NCI-H524 (cell line): Measurements from ENCODE around the gene SCGB1C1.

Experiments used
- DNase-seq, 2 experiments: peaks; one replicate each; lab custom pipeline; 2025; lab: John Stamatoyannopoulos, UW

SCGB1C1 gene

DNA sequence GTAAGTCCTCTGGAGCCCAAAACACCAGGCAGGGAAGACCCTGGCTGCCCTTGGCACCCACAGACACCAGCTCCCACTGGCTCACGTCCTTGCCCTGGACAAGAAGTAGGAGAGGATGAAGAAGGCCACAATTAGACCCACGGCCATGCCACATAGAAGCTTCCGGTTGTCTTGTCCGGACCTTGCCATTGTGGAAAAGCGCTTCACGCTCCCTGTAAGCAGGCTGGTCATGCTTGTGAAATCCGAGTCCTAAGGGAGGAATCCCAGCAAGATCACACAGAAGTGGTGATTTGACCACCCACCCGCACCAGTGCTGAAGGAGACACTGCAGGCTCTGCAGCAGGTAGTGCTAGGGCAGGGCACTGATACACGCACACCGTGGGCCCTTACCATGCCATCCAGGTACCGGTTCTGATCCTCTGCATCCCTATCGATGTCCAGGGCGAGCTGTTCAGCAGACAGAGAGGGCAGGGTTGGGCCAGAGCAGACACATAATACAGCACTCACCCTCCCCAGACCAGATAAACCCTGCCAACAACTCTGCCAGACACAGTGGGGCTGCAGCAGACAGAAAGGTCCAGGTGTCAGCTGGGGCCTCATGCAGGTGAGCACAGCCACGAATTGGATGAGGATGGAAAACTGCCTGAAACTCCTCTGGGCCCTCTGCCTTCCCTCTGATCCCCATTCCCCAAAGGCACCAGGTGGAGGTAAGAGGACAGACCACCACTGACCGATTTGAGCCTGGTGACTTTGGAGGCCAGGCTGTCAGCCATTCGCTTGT lies 12.5 kb downstream of the SCGB1C1 start:
- DNase-seq: no peak

DNA sequence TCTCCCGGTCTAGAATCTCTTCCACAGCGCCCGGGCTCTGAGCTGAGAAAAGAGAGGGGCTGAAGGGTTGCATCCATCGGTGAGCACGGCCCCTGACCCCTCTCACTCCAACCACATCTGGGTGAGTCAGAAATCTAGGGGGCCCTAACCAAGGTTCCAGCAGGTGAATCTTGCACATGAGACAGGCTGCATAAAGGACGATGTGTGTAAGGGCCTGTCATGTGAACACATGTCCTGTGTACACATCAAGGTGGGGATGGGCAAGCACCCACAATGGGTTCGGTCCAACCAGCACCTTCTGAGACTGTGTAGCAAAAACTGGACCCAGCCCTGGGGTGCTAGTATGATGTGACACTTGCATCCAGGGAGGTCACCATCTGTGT lies 13.1 kb downstream of the SCGB1C1 start:
- DNase-seq: no peak

DNA sequence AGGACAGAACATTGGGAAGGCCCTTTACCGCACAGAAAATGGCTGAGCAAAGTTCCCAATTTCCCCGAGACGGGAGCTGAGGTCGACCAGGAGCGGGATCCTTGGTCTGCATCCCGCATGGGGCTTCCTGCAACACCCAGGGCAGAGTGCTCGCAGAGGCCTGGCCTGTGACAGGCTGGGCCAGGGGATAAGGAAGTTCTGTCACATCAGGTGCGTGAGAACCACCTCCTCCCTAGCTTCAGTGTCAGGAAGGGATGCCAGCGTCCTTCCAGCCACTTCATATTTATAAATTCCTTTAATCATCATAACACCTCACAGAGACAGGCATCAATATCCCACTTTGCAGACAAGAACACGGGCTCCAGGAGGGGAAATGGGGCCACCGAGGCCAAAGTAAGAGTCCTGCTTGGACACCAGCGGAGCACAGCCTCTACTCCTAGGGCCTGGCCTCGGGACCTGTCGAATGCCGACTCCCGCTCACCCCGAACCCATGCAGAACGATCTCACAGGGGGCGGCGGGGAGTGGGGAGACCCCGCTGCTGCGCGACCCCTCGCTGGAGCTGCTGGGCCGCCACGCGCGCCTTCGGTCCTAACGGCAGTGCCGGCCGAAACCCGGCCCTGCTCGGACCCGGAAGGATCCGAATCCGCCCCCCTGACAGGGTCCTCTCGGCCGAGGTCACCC lies 13.8 kb downstream of the SCGB1C1 start:
- DNase-seq: no peak

DNA sequence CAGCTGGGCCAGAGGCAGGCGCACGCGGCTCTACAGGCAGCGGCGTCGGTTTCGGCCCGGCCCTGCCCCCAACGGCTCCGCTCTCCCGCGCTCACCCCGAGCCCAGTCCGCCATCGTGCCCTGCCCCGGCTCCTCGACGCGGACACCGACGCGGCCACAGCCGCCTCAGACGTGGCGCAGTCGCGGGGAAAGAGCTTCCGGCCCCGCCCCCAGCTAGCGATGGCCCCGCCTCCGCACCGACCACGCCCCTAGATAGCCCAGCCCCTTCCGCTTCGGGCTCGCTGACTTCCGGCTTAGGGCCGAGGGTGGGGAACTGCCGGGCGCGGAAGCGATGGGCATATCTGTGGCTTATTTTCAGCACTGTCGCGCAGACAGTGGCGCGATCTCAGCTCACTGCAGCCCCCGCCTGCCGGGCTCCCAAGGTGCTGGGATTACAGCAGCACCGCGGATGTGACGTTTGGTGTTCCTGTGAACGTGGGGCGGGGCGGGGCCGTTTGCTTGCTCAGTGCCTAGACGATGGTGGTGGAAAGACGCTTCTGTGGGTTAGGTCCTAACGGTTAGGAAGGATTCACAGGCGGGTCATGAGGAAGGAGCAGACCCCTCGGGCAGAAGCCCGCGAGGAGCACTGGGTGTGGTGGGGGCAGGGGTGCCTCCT lies 14.5 kb downstream of the SCGB1C1 start, which contains the start of the genes BET1L and RIC8A:
BET1L (minus strand) TSS at position 192 of the 655 bp plus-strand sequence; CDS start at position 114, 78 bp downstream.
RIC8A (plus strand) TSS at position 501 of the 655 bp plus-strand sequence. CDS start 1,147 bp downstream, outside the sequence.
- DNase-seq: peak; percentile 91 to 93

DNA sequence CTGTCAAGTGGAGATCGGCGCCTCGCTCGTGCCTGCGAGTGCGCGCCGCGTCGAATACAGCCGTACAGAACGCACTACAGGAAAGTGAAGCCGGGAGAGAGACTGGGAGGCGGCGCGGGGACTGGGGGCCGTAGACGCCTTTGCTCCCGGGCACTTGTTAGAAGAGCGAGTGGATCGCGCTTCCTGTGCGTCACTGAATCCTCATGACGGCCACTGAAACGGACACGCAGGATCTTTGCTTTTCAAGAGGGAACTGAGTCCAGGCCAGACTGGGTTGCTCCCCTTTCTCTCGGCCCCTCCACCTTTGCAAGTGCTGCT lies 14.9 kb downstream of the SCGB1C1 start:
- no peak for DNase-seq

DNA sequence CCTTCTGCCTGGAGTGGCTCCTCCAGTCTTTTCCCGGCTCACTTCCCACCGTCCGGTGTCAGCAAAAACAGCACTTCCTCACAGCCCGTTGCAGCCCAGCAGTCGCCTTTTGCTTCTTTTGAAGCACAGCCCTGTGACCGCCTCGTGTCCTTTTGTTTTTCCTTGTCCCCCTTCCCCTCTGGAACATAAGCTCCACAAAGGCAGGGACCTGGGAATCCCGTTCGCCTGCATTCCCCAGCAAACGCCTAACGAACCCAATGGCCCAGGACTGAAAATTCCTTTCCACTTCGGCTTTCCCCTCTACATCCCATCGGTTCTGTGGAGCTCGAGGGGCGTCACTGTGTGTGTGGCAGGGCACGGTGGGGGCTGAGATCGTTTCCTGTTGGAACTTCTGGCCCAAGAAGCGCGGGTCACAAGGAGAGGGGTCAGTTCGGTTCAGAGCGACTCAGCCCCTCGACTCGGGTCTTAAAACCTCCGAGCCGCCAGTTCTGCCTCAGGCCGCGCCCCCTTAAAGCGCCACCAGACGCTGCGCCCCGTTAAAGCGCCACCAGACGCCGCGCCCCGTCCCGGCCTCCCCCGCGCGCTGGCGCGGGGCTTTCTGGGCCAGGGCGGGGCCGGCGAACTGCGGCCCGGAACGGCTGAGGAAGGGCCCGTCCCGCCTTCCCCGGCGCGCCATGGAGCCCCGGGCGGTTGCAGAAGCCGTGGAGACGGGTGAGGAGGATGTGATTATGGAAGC lies 15.5 kb downstream of the SCGB1C1 start:
- peak; percentile 29 to 55 for DNase-seq

DNA sequence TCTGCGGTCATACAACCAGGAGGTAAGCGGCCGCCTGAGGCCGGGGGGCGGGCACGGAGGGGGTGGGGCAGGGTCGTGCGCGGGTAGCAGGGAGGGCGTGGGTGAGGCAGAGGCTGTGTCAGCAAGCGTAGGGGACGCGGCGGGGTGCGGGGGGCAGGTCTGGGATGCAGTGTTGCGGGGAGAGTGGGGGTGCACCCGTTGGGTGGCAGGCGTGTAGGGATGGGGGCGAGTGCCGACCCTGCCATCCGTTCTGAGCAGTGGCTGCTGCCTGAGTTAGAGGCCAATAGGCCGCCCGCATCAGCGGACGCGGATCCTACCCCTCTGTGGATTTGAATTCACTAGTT lies 16.0 kb downstream of the SCGB1C1 start:
- no peak for DNase-seq

DNA sequence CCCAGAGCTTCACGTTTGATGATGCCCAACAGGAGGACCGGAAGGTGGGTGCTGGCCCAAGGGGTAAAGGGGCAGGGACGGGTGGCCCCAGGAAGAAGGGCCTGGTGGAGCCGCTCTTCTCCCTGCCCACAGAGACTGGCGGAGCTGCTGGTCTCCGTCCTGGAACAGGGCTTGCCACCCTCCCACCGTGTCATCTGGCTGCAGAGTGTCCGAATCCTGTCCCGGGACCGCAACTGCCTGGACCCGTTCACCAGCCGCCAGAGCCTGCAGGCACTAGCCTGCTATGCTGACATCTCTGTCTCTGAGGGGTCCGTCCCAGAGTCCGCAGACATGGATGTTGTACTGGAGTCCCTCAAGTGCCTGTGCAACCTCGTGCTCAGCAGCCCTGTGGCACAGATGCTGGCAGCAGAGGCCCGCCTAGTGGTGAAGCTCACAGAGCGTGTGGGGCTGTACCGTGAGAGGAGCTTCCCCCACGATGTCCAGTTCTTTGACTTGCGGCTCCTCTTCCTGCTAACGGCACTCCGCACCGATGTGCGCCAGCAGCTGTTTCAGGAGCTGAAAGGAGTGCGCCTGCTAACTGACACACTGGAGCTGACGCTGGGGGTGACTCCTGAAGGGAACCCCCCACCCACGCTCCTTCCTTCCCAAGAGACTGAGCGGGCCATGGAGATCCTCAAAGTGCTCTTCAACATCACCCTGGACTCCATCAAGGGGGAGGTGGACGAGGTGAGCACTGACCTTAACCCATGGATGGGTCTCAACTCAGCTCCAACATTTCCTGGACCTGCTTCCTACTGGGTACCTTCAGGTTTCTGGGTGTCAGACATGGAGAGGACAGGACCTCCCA lies 16.6 kb downstream of the SCGB1C1 start:
- DNase-seq: no peak

DNA sequence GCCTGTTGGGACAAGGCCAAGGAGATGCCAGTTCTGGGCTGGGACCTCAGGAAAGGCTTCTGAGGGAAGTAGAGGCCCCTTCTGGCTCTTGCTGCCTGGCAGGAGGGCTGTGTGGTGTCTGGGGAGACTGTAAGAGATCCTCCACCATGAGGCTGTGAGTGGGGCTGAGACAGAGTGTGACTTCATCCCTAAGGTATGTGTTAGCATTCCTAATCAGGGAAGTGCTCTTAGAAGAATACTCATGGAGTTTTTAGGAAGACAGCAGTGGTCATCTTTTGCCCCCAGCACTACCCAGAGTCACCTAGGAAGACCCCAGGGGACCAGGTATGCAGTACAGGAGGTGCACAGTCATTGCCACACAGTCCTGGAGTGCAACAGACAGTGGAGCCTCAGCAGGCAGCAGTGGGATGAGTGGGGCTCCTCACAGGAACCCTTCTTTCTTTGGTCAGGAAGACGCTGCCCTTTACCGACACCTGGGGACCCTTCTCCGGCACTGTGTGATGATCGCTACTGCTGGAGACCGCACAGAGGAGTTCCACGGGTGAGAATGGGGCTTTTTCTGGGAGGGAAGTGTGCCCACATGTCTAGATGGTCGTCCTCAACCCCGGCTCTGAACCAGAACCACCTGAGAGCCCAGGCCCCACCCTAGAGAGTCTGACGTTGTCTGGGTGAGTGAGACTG lies 17.4 kb downstream of the SCGB1C1 start:
- no peak for DNase-seq

DNA sequence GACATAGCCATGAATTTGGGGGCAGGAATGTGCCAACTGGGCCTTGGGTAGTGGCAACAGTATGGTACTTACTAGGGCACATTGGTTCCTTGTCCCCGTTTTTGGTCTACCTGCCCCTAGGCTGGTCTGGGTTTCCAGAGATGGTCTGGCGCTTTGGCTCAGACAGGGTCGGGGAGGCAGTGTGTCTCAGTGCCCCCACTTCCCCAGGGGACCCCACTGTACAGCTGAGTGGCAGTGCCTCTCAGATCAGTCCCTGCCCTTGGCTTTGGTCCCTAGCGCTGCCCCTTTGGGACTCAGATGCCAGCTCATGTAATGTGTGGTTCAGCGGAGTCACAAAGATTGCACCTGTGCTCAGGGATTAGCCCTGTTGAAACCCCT lies 17.9 kb downstream of the SCGB1C1 start:
- DNase-seq: no peak

DNA sequence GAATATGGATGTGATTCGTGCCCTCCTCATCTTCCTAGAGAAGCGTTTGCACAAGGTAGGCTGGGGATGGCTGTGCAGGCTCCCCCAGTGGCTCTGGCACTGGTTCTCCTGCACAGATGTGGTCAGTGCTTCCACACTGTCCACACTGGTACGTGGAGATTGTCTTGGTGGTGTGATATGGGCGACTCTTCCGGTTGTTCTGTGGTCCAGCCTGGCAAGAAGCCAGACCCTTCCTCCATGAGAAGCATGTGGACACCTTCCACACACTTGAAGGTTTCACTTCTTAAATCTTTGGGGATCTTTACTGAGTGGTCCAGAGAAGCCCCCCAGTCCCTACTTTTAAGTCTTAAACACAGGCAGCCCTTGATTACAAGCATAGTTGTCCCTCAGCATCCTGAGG lies 18.4 kb downstream of the SCGB1C1 start:
- no peak for DNase-seq

DNA sequence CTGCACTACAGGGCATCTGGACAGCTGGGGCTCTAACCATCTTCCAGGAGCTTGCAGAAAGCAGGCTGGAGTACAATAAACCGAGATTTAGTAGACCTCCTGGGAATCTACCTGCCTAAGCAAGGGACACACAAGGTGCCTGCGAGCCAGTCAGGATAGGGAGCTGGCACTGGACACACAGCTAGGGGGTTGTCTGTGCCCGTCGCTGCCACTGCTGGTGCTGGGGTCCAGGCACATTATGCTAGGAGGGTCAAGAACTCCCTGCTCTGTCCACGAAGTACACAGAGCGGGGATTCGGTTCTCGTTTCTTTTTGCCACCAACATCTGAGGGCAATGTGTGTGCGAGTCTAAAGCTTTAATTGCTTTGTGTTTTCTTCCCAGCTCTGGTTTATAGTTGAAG lies 18.9 kb downstream of the SCGB1C1 start:
- no peak for DNase-seq

DNA sequence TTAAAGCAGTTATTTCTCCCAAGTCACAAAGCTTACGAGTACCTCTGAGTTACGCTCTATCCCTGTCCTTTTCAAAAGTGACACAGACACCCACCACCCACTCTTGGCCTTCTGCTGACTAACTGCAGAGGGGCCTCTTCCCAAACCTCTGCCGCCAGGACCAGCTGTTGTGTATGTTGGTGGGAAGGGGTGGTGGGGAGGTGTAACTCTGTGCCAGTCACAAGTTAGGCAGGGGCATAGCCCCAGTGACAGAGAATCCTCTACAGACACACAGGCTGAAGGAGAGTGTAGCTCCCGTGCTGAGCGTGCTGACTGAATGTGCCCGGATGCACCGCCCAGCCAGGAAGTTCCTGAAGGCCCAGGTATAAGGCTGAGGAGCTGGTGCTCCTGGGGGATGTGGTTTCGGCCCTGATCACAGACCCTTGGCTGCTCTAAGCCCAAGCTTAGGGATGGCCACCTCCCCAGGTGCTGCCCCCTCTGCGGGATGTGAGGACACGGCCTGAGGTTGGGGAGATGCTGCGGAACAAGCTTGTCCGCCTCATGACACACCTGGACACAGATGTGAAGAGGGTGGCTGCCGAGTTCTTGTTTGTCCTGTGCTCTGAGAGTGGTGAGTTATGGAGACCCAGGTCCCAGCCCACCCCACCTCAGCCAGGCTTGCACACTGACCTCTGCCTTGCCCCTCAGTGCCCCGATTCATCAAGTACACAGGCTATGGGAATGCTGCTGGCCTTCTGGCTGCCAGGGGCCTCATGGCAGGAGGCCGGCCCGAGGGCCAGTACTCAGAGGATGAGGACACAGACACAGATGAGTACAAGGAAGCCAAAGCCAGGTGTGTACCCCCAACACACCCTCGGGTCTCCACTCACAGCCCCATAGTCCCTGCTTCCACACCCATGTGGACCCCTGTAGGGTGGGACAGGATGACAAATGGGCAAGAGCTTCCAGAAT lies 19.5 kb downstream of the SCGB1C1 start:
- DNase-seq: no peak

DNA sequence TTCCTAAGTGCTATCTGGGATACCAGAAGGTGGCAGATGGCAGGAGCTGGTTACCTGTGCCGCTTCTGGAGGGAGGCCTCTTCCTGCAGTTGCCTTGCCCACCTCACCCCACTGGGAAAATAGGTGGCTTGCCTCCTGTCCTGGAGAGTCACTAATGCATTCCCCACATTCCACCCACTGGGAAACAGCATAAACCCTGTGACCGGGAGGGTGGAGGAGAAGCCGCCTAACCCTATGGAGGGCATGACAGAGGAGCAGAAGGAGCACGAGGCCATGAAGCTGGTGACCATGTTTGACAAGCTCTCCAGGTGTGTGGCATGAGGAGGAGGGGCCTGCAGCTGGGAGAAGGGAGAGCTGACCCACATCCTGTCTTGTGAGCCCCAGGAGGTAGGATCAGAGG lies 20.2 kb downstream of the SCGB1C1 start:
- no peak for DNase-seq

DNA sequence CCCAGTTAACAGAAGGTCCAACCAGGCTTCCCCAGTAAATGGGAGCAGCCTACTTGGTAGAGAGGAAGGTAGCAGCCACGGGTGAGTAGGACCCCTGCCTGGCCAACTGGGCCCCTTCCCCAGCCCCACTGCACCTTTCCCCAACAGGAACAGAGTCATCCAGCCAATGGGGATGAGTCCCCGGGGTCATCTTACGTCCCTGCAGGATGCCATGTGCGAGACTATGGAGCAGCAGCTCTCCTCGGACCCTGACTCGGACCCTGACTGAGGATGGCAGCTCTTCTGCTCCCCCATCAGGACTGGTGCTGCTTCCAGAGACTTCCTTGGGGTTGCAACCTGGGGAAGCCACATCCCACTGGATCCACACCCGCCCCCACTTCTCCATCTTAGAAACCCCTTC lies 21.2 kb downstream of the SCGB1C1 start:
- no peak for DNase-seq

DNA sequence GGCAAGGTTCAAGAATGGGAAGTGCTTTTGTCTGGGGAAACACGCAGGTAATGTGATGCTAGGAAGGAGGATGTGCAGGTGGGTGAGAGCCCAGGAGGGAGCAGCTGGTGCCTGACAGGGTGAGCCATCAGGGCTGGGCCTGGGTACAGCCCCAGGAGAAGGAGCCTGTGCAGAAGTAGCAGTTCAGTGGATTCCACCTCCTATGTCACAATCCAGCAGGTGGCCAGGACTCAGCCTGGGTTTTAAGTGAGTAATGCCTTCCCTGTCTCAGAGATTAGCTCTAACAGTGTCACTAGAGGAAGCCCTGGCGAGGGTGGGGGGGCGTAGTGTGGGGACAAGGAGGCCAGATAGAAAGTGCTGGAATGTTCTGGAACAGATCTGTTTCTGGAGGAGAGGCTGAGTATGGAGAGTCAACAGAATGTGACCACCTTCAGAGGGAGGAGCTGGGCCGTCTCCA lies 22.7 kb downstream of the SCGB1C1 start:
- DNase-seq: no peak

DNA sequence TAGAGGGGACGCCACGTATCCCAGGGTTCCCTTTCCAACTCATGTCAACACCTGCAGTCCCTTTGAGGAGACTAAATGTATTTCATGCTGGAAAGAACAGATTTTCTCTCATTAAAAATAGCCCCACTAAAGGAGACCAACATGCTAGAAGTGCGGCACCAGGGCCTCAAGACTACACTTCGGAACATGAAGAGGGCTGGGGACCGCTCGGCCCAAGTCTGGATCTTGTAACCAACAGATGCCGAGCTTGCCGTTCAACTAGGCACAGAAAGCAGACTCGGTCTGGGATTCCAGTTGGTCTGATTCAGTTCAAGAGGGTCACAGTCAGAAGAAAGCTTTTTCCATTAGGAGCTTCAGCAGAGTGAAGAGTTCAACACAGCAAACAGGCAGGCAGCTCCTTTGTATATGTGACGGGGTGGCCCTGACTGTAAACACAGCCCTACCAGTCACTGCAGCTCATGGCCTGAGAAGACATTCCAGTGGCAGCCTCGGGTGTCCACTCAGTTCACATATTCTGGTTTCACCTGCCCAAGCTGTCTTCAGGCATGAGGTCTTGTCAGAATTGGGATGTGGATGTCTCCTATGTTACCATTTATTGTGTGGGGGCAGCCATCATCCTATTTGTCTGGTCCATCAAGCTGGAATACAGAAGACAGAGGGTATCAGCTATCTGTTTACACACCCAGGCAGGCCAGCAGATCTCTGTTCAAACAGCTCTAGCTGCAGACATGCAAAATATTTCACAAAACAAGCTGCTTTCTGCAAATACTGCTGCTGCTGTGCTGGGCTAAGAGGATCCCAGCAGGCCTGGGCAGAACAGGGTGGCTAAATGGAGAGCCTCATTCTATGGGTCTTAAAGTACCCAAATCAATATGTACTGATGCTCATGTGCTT lies 23.4 kb downstream of the SCGB1C1 start:
- no peak for DNase-seq

DNA sequence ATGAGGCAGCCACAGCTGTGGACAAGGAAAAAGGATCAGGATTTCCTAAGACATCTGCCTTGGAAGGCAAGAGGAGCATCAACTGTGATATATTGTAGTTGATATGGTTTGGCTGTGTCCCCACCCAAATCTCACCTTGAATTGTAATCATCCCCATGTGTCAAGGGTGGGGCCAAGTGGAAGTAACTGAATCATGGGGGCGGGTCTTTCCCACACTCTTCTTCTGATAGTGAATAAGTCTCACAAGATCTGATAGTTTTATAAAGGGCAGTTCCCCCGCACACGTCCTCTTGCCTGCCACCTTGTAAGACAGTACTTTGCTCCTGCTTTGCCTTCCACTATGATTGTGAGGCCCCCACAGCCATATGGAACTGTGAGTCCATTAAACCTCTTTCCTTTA lies 24.8 kb downstream of the SCGB1C1 start:
- no peak for DNase-seq
